A673 (cell line): ENCODE data around the gene TSPAN3.

Experiments
- EZH2 ChIP-seq: fragments of 200-600 bp; sonication (generic); IDR thresholded peaks from 2 replicates; pipeline ENCODE4 v1.6.1; 2017; ENCODE audit warnings: borderline replicate concordance, low read depth, mild to moderate bottlenecking, mixed read lengths, antibody characterized with exemption, low read length; ENCODE audit not compliant: poor library complexity, severe bottlenecking
- TF ChIP-seq, protein P1 (sequence below): fragments of 300-800, 200-600 bp; sonication (generic); conservative IDR thresholded peaks from 2 replicates; pipeline ENCODE4 v1.5.1; 2017; ENCODE audit warnings: low read depth, mild to moderate bottlenecking, antibody characterized with exemption, low read length, moderate library complexity, mixed read lengths

- TF ChIP-seq, protein P1, sequence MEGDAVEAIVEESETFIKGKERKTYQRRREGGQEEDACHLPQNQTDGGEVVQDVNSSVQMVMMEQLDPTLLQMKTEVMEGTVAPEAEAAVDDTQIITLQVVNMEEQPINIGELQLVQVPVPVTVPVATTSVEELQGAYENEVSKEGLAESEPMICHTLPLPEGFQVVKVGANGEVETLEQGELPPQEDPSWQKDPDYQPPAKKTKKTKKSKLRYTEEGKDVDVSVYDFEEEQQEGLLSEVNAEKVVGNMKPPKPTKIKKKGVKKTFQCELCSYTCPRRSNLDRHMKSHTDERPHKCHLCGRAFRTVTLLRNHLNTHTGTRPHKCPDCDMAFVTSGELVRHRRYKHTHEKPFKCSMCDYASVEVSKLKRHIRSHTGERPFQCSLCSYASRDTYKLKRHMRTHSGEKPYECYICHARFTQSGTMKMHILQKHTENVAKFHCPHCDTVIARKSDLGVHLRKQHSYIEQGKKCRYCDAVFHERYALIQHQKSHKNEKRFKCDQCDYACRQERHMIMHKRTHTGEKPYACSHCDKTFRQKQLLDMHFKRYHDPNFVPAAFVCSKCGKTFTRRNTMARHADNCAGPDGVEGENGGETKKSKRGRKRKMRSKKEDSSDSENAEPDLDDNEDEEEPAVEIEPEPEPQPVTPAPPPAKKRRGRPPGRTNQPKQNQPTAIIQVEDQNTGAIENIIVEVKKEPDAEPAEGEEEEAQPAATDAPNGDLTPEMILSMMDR, result no peak
- TF ChIP-seq EZH2, result no peak
These were observed 70.9 kb downstream of the TSPAN3 start for GRCh38 chr15:76999996-77000395.
